ENCODE data around the gene CTBP1.

CTBP1 gene

DNA sequence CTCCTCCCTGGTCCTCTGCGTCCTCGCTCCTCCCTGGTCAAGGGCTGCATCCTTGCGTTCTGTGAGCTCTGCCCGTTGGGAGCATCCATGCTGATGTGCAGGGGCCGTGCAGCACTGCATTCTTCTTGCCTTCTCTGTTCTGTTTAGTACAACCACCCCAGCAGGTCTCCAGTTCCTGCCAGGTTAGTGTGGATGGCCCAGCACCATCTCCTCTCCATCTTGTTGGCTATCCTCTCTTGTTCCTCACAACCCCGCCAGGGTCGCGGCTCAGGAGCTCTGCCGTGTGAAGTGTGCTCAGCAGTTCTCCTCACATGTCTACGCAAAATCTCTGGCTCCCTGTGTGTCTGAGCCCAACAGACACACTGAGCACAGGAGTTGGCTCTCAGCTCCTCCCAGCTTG, 30.3 kb upstream of the CTBP1 start:
- DNase-seq: no peak

DNA sequence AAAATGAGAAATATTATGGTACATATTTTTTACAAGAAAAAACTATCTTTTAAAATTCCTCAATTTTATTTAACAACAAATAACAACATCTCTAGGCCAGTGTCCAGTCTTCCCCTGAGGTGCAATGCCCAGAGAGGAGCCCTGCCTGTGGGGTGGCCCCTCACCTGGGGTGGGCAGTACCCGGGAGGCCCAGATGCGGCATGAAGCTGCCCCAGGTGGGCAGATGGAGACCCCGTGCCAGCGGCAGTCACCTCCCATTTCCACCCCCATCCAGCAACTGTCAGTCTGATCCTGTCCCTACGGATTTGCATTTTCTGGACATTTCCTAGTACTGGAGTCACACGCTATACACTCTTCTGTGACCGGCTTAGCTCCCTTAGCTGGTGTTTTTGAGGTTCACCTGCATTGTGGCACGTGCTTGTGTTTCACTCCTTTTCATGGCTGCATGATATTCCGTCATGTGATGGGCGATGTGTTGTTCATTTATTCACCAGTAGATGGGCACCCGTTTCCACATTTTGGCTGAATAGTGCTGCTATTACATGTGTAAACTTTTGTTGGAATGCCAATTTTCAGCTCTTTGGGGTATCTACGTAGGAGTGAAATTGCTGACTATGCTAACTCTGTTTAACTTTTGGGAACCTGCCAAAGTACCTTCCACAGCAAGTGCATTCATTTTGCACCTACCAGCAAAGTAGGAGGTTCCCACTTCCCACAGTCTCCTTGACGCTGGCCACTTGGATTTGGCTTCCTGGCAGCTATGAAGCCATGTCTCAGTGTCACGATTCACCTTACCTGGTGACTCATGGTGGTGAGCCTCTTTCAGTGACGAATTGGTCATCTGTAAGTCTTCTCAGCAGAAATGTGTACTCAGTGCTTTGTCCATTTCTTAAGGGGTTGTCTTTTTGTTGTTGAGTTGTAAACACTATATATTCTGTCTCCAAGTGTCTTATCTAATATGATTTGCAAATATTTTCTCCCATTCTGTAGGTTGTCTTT, 29.0 kb upstream of the CTBP1 start:
- no peak for DNase-seq

DNA sequence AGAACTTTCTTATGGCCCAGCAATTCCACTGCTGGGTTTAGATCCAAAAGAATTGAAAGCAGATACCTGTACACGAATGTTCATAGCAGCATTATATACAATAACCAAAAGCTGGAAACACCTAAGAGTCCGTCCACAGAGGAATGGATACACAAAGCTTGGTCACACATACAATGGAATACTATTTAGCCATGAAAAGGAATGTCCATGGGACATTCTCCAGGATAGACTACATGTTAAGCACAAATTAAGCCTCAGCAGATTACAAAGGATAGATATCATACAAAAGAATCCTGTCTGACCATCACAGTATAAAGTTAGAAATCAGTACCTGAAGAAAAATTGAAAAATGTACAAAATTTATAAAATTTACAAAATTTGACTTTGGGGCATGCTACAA, 28.1 kb upstream of the CTBP1 start:
- no peak for DNase-seq

DNA sequence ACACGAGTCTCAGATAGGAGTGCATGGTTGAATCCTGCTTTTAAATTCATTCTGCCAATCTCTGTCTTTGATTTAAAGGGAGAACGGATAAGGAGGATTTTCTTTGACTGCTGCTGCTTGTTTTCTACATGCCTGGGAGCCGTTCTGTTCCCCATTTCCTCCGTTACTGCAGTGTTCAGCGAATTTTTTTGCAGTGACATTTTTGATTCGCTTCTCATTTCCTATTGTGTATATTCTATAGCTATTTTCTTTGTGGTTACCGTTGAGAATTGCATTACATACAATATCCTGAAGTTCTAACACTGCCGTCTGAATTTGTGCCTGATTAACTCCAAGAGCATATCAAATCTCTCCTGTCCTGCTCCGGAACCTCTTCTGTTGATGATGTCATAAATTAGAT, 25.9 kb upstream of the CTBP1 start:
- no peak for DNase-seq

DNA sequence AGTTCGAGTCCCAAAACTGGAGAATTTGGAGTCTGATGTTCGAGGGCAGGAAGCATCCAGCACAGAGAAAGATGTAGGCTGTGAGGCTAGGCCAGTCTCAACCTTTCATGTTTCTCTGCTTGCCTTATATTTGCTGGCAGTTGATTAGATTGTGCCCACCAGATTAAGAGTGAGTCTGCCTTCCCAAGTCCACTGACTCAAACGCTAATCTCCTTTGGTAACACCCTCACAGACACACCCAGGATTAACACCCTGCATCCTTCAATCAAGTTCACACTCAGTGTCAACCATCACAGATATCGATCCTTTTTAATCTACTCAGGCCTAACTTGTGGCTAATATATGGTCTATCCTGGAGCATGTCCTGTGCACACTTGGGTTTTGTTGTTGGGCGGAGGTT, 22.8 kb upstream of the CTBP1 start:
- DNase-seq: no peak

DNA sequence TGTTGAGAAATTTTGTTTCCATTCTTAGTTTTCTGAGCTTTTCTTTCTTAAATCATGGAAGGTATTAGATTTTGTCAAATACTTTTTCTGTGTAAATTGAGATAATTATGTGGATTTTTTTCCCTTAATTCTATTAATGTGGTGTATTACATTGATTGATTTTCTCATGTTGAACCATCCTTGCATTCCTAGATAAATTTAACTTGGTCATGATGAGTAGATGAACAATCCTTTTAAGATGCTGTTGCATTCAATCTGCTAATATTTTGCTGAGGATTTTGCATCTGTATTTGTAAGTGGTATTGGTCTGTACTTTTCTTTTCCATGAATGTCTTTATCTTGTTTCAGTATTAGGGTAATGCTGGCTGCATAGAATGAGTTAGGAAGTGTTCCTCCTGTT, 20.3 kb upstream of the CTBP1 start:
- DNase-seq: no peak

DNA sequence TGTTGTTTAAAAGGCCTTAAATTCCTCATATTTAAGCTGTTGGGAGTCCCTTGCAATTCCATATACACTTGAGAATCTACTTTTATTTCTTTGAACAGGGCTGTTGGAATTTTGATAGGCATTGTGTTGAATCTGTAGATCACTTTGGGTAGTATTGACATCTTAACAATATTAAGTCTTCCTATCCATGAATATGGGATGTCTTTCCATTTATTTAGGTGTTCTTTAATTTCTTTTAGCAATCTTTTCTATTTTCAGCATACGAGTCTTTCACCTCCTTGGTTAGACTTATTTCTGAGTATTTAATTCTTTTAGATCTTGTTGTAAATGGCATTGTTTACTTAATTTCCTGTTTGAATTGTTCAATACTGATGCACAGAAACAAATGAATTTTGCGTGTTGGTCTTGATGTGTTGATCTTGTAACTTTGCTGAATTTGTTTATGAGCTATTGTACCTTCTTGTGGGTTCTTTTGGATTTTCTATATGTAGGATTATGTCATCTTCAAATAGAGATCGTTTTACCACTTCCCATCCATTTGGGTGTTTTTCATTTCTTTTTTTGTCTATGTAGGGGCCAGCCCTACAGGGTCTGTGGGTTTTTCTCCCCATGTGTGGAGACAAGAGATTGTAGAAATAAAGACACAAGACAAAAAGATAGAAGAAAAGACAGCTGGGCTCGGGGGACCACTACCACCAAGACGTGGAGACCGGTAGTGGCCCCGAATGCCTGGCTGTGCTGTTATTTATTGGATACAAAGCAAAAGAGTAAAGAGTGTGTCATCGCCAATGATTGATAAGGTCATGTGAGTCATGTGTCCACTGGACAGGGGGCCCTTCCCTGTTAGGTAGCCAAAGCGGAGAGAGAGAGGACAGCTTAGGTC, 18.2 kb upstream of the CTBP1 start:
- no peak for DNase-seq

DNA sequence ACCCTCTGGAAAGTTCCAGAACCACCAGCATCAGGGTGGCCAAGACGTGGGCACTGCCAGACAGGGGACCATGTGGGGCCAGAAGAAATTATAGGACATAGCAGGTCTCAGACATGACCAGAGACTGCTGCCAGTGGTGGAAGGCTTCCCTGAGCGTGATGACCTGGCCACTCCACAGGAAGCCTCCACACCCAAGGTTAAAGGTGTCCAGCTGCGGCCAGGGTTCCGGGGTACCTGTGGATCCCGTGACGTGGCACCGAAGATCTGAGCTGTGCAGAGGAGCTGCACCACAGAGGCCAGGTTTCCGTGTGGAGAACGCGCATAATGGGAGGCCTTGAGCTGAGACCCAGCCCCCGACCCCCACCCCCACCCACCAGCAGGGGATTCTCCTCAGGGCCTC, 16.4 kb upstream of the CTBP1 start:
- no peak for DNase-seq

DNA sequence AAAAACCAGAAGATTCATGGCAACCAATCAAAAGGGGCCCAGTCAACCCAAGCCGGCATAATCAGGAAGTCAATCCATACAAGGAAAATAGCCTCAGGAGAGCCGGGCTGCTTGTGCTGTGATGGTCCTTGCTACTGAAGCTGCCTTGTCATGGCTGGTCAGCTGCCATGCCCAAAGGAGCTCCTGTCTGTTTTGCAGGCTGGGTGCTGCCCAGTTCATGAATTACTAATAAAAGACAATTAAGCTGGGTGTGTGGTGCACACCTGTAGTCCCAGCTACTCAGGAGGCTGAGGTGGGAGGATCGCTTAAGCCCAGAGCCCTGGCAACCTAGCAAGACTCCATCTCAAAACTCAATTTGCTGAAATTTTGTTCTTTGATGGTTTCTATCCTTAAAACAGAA, 16.0 kb upstream of the CTBP1 start:
- no peak for DNase-seq

DNA sequence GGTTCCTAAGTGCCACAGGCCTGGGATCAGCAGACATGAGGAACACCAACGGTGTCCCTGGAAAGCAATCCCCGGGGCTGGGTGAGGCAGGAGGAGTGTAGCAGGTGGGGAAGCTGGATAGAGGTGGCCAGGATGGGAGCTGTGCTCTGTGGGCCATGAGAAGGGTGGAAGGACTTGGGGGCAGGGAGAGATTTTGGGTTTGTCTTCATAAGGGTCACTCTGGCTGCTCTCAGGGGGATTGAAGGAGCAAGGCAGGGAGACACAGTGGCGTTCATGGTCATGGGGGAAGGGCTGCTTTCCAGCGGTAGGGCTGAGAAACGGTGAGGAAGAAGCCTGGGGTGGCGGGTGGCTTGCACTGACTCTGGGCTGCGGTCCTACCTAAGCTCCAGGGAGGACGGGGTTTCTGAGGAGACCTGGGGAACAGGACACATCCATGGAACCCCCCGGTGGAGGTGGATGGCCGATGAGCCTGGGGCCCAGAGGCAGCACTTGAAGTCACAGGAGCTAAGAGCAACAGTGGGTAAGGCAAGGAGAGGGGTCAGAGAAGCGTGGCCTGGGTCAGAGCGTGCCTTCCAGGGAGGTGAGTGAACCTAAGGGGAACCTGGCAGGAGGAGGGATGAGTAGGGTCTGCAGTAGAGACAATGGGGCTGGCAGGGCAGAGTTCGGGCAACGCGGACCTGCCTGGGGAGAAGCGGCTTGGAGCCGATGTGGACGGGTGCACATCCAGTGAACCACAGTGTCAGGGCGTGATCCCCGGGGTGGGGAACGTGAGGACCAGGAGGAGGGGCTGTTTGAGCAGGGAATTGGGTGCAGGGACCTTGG, 12.4 kb upstream of the CTBP1 start:
- no peak for DNase-seq

DNA sequence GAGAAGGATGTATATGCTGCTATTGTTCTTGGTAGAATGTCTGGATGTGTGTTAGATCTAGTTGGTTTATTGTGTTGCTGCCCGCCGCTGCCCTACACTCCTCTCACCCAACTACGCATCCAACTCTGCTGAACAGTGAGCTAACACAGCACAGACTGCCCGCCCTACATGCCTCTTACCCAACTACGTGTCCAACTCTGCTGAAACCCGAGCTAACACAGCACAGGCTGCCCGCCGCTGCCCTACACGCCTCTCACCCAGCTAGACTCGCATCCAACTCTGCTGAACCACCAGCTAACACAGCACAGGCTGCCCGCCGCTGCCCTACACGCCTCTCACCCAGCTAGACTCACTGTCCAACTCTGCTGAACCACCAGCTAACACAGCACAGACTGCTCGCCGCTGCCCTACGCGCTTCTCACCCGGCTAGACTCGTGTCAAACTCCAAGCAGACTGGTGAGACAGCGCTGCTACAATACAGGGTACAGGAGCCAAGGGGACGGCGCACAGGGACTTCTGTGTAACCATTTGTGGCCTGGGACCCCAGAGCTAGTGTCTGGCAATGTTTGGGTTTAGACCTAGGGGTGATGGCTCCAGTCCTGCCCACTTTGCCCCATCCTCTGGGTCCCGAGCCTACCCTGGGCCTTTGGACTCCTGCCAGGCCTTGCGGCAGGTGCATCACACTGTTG, 11.6 kb upstream of the CTBP1 start:
- no peak for DNase-seq

DNA sequence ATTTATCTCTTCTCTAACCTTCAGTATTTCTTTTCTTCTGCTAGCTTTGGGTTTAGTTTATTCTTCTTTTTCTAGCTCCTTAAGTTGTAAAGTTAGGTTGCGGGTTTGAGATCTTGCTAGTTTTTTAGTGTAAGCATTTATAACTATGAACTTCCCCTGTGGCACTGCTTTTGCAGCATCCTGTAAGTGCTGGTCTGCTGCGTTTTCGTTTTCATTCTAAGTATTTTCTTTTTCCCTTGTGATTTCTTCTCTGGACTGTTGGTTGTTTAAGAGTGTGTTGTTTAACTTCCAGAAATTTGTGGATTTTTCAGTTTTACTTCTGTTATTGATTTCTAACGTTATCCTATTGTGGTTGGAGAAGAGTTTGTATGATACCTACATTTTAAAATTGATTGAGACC, 11.0 kb upstream of the CTBP1 start:
- DNase-seq: no peak

DNA sequence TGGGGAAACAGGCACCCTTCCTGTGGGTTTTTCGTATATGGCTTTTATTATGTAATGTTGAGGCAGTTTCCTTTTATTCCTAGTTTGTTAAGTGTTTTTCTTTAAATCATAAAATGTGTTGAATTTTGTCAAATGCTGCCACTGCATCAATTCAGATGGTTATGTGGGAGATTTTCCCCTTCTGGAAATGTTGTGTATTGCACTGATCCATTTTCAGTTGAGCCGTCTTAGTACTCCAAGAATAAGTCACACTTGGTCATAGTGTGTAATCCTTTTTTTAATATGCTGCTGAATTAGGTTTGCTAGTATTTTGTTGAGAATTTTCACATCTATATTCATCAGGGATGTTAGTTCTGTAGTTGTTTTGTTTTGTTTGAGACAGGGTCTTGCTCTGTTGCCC, 9.5 kb upstream of the CTBP1 start:
- DNase-seq: no peak

DNA sequence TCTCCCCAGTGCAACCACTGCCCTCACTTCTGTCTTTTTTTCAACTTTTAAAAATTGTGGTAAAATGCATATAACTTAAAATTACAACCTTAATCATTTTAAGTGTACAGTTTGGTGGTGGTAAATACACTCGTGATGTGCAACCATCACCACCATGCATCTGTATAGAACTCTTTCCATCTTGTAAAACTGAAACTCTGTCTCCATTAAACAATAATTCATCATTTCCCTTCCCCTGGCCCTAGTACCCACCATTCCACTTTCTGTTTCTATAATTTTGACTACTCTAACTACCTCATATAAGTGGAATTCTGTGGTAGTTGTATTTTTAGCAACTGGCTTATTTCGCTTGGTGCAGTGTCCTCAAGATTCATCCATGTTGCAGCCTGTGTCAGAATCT, 6.8 kb upstream of the CTBP1 start:
- no peak for DNase-seq

DNA sequence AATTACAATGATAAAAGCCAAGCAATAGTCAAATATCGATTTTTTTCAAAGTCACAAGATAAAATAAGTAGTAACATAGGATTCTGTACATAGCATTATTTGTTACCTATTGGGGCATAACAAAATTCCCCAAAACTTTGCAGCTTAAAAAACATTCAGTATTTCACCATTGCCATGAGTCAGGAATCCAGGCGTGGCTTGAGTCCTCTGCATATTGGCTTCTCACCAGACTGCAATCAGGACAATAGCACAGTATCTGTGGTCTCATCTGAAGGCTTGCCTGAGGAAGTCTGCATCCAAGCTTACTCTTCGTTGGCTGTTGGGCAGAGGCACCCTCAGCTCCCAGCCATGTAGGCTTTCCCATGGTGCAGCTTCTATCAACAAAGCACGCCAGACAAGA, 6.2 kb upstream of the CTBP1 start:
- no peak for DNase-seq

DNA sequence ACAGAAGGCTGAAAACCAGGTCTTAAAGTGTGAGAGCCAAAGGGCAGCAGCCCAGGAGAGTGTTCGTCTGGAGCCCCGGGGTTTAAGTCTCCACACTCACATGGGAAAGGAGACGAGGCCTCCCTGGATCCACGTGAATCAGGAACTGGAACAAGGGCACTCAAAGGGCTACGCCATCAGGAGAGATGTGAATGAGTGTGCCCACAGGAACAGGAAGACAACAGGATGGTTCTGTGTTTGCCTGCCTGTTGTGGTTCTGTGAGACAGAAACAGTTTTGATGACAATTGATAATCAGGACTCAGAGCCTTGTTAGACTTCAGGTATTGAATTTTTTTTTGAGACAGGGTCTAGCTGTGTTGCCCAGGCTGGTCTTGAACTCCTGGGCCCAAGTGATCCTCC, 4.9 kb upstream of the CTBP1 start:
- DNase-seq: no peak

DNA sequence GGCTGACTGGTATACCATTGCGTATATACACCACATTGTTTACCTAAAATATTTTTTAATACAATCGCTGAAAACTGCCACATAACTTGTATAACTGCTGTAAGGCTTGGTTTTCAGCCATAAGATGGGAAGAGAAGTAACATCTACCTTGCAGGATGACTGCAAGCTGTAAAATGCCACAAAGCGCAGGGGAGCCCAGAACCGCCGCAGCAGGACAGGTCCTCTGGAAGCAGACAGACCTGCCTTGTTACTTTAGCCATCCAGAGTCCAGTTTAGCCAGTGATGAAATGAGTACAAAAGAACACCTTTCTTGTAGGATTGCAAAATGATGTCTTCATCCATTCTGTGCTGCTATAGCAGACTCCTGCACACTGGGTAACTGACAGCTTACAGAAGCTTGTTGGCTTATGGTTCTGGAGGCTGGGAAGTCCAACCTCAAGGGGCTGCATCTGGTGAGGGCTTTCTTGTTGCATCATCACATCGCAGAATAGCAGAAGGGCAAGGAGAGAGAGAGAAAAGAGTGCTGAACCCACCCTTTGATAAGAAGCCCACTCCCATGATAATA, 4.1 kb upstream of the CTBP1 start:
- DNase-seq: no peak

DNA sequence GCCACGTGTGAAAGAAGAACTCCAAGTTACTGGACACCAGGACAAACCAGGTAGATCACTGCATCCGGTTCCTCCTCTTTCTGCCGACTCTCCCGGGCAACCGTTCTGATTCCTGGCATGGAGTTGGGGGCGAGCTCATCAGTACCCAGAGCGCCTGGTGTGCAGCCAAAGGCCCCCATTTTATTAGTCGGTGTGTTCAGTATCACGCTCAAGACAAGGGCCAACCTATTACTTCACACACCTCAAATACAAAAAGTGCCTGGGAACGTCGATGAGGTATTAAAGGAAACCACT, 2.8 kb upstream of the CTBP1 start:
- no peak for DNase-seq

DNA sequence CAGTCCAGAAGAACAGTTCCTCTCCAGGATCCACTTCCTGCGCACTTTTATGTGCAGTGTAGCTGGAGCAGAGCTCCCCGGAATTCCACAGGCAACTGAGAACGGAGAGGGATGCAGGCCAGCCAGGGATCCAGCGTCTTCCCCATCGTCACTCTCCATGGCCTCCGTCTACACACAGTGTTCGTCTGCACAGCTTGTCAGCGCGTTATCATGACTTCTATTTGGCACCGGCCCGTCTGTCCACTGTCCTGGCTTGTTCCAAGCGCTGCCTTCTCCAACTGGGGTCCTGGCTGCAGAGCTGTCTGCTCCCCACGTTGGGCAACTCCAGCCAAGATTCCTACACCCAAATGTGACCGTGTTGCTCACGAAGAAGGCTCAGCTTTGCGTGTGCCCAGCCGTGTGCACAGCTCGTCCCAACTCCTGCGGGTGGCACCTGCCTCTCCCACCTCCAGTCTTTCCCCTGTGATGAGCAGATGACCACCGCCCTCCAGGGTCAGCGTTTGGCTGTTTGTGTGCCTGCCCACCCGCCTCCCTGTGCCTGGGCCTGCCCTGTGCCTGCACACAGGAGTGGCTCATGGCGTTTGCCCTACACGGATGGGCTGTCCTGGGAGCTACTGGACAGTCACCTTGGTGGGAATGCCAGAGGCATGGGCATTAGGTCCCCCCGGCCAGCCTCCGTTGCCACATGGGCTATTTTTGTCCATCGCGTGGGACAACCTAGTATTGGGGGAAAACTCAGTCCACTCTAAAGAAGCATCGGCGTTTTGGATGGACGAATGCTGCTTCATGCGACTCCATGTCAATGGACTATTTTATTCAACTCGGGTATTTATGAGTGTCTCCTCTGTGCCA, 2.2 kb upstream of the CTBP1 start:
- no peak for DNase-seq

DNA sequence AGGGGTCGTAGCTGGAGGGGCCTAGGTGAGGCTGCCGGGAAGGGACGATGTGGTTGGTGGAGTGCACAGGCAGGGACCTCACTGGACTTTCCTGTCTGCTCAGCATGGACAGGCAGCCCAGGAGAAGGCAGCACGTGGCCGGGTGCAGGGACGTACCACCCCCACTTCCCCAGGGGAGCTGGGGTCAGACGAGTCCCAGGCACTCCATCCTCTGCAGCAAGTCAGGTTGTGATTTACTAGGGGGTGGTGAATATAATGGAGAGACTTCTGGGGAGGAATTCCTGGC, 1.5 kb upstream of the CTBP1 start:
- DNase-seq: no peak

DNA sequence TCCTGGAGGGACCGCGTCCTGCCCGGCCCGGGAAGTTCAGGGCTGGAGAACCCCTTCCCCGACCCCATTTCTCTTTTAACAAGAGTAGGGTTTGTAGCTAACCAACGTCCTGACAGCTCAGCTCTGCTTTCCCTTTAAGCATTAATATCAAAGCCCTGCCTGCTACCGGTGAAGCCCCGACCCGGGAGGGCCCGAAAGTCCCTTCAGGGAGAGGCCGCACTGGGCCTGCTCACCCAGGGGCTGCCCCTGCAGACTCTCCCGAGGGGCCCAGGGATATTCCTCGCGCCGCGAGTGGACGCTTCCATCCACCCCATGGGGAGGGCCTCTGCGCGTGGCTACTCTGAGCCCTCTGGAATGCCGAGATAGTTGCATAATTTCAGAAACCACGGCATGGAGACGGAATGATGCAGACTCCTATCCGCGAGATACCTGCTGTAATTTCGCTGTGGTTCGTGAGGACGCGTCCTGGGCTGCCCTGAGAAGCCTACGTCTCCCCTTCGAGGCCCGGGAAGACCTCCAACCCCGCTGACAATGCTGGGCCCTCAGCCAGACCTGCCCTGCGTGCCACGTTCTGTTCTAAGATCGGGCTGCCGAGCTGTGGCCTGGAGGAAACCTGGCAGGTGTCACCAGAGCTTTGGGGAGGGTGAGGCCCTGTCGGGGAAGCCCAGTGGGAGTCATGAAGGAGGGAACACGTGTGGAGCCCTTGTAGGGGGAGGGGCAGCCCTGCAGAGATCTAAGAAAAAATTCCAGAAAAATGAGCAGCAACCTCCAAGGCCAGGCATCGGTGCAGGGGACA, 999 bp upstream of the CTBP1 start:
- peak; percentile 70 for DNase-seq

Measured in activated CD4-positive, CD25-positive, alpha-beta regulatory T cell treated with anti-CD3 and anti-CD28 coated beads, Interleukin-2, amount 50 U/mL, for 72 hours (primary cell).